Measurements from ENCODE around the gene TRMU. TPM values are rescaled to one million over a fixed set of nuclear protein-coding genes. Genes with fewer than 3 reads are reported as not detected.

TRMU gene
- total and polyA plus RNA-seq, 4 experiments from 2014 or later, result 14.5 to 93.0 (median 48.6) TPM

DNA sequence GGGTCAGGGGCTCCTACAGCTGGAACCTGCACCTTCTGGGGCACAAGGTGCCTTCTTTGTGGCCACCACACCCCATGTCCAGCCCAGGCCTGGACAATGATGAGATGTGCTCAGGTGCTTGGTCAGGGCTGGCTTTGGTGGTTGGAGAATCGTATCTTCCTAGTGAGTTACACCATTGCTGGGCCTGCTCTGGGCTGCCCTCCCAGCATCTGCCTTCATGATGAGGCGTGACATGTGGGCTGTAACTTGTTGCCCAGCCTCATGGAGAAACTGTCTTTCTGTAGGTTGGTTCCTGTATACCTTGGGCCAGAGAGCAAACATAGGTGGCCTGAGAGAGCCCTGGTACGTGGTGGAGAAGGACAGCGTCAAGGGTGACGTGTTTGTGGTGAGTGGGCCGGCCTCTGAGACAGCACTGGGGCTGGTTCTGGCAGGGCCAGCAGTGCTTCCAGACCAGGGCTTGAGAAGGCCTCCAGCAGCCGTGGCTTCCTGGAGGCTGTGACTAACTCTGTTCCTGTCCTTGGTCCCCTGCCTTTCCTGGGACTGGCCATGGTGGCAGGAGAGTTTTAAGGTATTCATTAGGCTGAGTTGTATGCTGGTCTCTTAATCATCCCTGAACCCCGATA lies 18.1 kb downstream of the TRMU start:
- CTCF ChIA-PET (ENCODE audit: partially characterized antibody), result no interaction called here
- no peak overlapping the region for H3K27ac ChIP-seq (ENCODE audit: low read depth, low read length)
- DNase-seq, result no peak
- peaks cover 0 to 4% (median 1%) of the 10 kb centered on the region in 4 donors for H3K4me1 Mint-ChIP-seq
- no peaks in the 10 kb centered on the region for H3K9me3 Mint-ChIP-seq
- no peaks in the 10 kb centered on the region for H3K4me1 ChIP-seq (ENCODE audit: insufficient read depth, low read length)
- no peaks in the 10 kb centered on the region for H3K27me3 ChIP-seq (ENCODE audit: insufficient read depth, low read length)
- no peak overlapping the region for H3K4me3 Mint-ChIP-seq
- H3K27ac Mint-ChIP-seq, result peak overlapping the region in 1 of 7 donors; percentile 56
- intact Hi-C loops (cut with micrococcal nuclease), result no loop called here
- no peaks in the 10 kb centered on the region for H3K27me3 Mint-ChIP-seq
- H3K36me3 Mint-ChIP-seq, result peaks cover 28 to 63% of the 10 kb centered on the region in 2 donors
- H3K4me3 ChIP-seq (ENCODE audit: low read length in 2 of 2), result no peak overlapping the region
- POLR2A ChIA-PET (ENCODE audit: partially characterized antibody), result interaction anchor here (0.8 kb wide), 1 partner anchor 188 kb away, joined by 3 read pairs; no protein-coding TSS in a partner anchor
- H3K36me3 ChIP-seq (ENCODE audit: insufficient read depth, low read length), result peaks cover 60% of the 10 kb centered on the region
- no peaks in the 10 kb centered on the region for H3K9me3 ChIP-seq (ENCODE audit: control insufficient read depth in 1 of 2, low read length in 2 of 2)

DNA sequence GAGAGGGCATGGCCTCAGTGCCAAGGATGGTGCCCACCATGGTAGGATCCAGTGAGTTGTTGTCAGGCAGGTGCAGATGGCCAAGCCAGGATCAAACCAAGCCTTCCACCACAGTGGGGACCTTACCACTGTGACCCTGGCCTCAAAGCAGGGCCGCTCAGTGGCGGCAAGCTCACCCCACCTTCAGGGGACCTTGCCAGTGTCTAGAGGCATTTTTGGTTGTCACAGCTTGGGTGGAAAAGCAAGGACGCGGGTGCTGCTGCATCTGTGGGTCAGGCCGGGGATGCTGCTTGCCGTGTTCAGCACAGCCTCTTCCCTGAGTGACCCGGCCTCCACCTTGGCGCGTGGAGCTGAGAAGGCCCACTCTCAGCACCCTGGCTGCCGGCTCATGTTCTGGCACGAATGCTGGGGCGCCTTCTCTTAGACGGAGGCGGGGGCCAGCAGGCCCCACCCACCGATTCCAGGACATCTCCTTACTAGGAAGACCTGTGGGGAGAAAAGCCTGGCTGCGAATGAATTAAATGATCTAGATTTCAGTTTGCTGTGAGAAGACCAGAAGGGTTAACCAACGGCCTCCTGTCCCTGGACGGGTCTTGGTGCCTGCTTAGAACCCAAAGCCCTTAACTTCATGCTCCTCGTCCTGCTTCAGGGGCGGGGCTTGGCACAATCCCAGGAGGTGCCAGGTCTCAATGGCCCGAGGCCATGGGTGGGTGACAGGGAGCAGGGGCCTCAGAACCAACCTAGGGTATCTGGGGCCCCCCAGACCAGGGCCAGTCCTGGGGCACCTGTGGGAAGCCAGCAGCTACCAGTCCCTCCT lies 18.9 kb downstream of the TRMU start:
- H3K4me1 Mint-ChIP-seq, result peaks cover 0 to 4% (median 1%) of the 10 kb centered on the region in 4 donors
- no peak overlapping the region for H3K4me3 ChIP-seq (ENCODE audit: low read length in 2 of 2)
- no peak overlapping the region for H3K4me3 Mint-ChIP-seq
- intact Hi-C loops (cut with micrococcal nuclease), result no loop called here
- H3K27ac Mint-ChIP-seq, result no peak overlapping the region
- no peaks in the 10 kb centered on the region for H3K9me3 ChIP-seq (ENCODE audit: control insufficient read depth in 1 of 2, low read length in 2 of 2)
- peaks cover 23 to 61% of the 10 kb centered on the region in 2 donors for H3K36me3 Mint-ChIP-seq
- no peaks in the 10 kb centered on the region for H3K27me3 Mint-ChIP-seq
- H3K27me3 ChIP-seq (ENCODE audit: insufficient read depth, low read length), result no peaks in the 10 kb centered on the region
- no peak for DNase-seq
- peaks cover 56% of the 10 kb centered on the region for H3K36me3 ChIP-seq (ENCODE audit: insufficient read depth, low read length)
- no peaks in the 10 kb centered on the region for H3K9me3 Mint-ChIP-seq
- CTCF ChIA-PET (ENCODE audit: partially characterized antibody), result no interaction called here
- no peak overlapping the region for H3K27ac ChIP-seq (ENCODE audit: low read depth, low read length)
- H3K4me1 ChIP-seq (ENCODE audit: insufficient read depth, low read length), result no peaks in the 10 kb centered on the region
- POLR2A ChIA-PET (ENCODE audit: partially characterized antibody), result interaction anchor here (0.8 kb wide), 1 partner anchor 187 kb away, joined by 3 read pairs; no protein-coding TSS in a partner anchor

GRCh38 chr22:46354993-46355305 lies 19.4 kb downstream of the TRMU start:
- intact Hi-C loops (cut with micrococcal nuclease), result no loop called here
- ChIA-PET POLR2A (ENCODE audit: partially characterized antibody) (no interaction called here), CTCF (ENCODE audit: partially characterized antibody) (interaction anchor here (1.6 kb wide), 1 partner anchor 187 kb away, joined by 4 read pairs; no protein-coding TSS in a partner anchor)
- H3K27ac Mint-ChIP-seq, result peak overlapping the region in 1 of 7 donors; percentile 22
- Histone ChIP-seq H3K36me3 (ENCODE audit: insufficient read depth, low read length) (peaks cover 51% of the 10 kb centered on the region), H3K27me3 (ENCODE audit: insufficient read depth, low read length) (no peaks in the 10 kb centered on the region), H3K27ac (ENCODE audit: low read depth, low read length) (no peak overlapping the region), H3K4me1 (ENCODE audit: insufficient read depth, low read length) (no peaks in the 10 kb centered on the region), H3K4me3 (ENCODE audit: low read length in 2 of 2) (no peak overlapping the region), H3K9me3 (ENCODE audit: control insufficient read depth in 1 of 2, low read length in 2 of 2) (no peaks in the 10 kb centered on the region)
- H3K4me1 Mint-ChIP-seq, result peaks cover 0 to 4% (median under 1%) of the 10 kb centered on the region in 4 donors
- no peak for DNase-seq
- no peaks in the 10 kb centered on the region for H3K9me3 Mint-ChIP-seq
- peaks cover 17 to 56% of the 10 kb centered on the region in 2 donors for H3K36me3 Mint-ChIP-seq
- H3K27me3 Mint-ChIP-seq, result no peaks in the 10 kb centered on the region
- no peak overlapping the region for H3K4me3 Mint-ChIP-seq

DNA sequence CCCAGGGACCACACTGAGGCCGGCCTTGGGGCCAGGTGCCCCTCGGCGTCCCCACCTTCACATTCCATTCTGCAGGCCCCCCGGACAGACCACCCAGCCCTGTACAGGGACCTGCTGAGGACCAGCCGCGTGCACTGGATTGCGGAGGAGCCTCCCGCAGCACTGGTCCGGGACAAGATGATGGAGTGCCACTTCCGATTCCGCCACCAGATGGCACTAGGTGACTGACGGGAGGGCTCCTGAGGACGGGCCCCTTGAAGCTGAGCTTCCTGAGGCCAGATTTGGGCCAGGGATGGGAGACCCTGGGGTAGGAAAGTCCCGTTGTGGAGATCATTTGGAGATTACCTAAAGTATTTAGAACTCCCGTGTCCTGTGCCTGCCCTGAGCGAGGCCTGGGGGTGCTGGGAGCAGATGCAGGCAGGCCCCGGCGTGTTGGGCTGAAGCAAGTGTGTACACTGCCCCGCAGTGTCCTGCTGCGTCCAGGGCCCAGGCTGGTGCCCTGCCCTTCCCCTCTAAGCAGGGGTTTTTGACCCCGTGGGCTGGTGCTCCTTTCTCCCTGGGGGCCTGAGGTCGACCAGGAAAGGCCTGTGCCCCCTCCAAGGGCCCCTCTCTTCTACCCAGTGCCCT lies 20.0 kb downstream of the TRMU start:
- POLR2A ChIA-PET (ENCODE audit: partially characterized antibody), result no interaction called here
- Histone ChIP-seq H3K4me3 (ENCODE audit: low read length in 2 of 2) (no peak overlapping the region), H3K36me3 (ENCODE audit: insufficient read depth, low read length) (peaks cover 46% of the 10 kb centered on the region), H3K4me1 (ENCODE audit: insufficient read depth, low read length) (no peaks in the 10 kb centered on the region), H3K9me3 (ENCODE audit: control insufficient read depth in 1 of 2, low read length in 2 of 2) (no peaks in the 10 kb centered on the region), H3K27me3 (ENCODE audit: insufficient read depth, low read length) (no peaks in the 10 kb centered on the region), H3K27ac (ENCODE audit: low read depth, low read length) (no peak overlapping the region)
- peak in 3 of 5 donors; percentile 31 to 55 (median 41) for DNase-seq
- Mint-ChIP-seq H3K4me3 (no peak overlapping the region), H3K36me3 (peaks cover 15 to 50% of the 10 kb centered on the region in 2 donors), H3K4me1 (peaks cover 0 to 4% (median under 1%) of the 10 kb centered on the region in 4 donors), H3K27ac (peak overlapping the region in 2 of 7 donors; percentile 22 to 79), H3K27me3 (no peaks in the 10 kb centered on the region), H3K9me3 (peaks cover 0 to 2% (median 0%) of the 10 kb centered on the region in 8 donors)
- intact Hi-C loops (cut with micrococcal nuclease), result no loop called here
- CTCF ChIA-PET (ENCODE audit: partially characterized antibody), result interaction anchor here (1.0 to 1.6 kb wide), 2 partner anchors 186 to 191 kb away, joined by 3 to 4 read pairs; no protein-coding TSS in a partner anchor

DNA sequence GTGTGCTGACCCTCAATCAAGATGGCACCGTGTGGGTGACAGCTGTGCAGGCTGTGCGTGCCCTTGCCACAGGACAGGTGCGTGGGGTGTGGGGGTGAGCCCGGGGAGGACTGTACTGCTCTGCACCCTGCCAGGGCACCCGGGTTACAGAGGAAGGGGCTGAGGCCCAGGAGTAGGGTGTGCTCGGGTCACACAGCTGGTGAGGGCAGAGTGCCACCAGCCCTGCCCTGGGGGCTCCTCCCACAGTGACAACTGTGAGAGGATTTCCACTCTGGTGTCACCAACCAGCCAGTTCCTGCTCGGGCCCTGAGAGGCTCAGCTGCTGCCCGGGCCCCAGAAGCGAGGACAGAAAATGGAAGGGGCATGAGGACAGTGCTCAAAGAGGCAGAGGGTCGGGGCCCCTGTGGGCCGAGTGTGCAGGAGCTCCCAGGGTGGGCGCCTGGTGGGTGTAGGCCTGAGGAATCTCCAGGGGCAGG lies 20.5 kb downstream of the TRMU start:
- Histone ChIP-seq H3K27ac (ENCODE audit: low read depth, low read length) (no peak overlapping the region), H3K27me3 (ENCODE audit: insufficient read depth, low read length) (no peaks in the 10 kb centered on the region), H3K9me3 (ENCODE audit: control insufficient read depth in 1 of 2, low read length in 2 of 2) (no peaks in the 10 kb centered on the region), H3K36me3 (ENCODE audit: insufficient read depth, low read length) (peaks cover 40% of the 10 kb centered on the region), H3K4me1 (ENCODE audit: insufficient read depth, low read length) (no peaks in the 10 kb centered on the region), H3K4me3 (ENCODE audit: low read length in 2 of 2) (no peak overlapping the region)
- Mint-ChIP-seq H3K9me3 (peaks cover 0 to 5% (median 0%) of the 10 kb centered on the region in 8 donors), H3K36me3 (peaks cover 10 to 45% of the 10 kb centered on the region in 2 donors), H3K4me3 (no peak overlapping the region), H3K4me1 (peaks cover 0 to 4% (median under 1%) of the 10 kb centered on the region in 4 donors), H3K27me3 (no peaks in the 10 kb centered on the region), H3K27ac (no peak overlapping the region)
- POLR2A ChIA-PET (ENCODE audit: partially characterized antibody), result interaction anchor here (1.2 kb wide), 1 partner anchor 10 kb away, joined by 3 read pairs; no protein-coding TSS in a partner anchor
- CTCF ChIA-PET (ENCODE audit: partially characterized antibody), result interaction anchor here (1.0 to 1.6 kb wide), 2 partner anchors 186 to 191 kb away, joined by 3 to 4 read pairs; no protein-coding TSS in a partner anchor
- no peak for DNase-seq
- intact Hi-C loops (cut with micrococcal nuclease), result no loop called here

DNA sequence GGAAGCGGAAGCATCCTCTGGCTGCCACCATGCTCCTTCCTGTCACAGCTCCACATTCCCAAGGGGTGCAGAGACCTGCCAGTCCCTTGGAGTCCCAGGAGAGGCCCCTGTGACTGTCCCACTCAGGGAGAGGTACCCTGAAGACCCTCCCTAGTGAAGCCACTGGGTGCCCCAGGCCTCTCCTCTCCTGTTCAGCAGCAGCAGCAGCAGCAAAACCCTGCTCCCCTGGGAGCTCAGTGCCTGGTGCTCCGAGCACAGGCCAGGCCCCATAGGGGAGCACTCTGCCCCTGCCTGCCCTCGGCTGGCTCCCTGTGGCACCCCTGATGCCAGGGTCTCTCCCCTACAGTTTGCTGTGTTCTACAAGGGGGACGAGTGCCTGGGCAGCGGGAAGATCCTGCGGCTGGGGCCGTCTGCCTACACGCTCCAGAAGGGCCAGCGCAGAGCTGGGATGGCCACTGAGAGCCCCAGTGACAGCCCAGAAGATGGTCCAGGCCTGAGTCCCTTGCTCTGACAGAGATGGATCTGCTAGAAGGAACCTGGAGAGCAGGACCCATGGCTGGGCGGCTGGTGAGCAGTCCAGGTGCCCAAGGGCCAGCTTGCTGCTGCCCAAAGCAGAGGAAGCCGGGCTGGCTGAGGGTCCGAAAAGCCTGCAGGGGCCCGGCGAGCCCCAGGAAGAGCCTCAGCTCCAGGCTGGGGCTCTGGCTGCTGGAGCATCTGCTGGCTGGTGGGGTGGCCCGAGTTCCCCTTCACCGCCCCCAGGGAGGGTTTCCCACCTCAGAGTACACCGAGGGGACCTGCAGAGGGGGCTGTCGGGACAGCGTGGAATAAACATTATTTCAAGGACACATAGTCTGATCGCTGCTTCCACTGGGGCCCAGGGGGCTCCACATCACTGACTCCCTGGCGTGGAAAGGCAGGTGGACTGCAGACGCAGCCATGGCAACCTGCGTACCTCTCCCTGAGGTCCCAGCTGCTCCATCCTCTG lies 21.3 kb downstream of the TRMU start:
- peaks cover 33% of the 10 kb centered on the region for H3K36me3 ChIP-seq (ENCODE audit: insufficient read depth, low read length)
- CTCF ChIA-PET (ENCODE audit: partially characterized antibody), result interaction anchor here (1.0 to 1.6 kb wide), 3 partner anchors 11 to 190 kb away, joined by 3 to 5 read pairs (median 4); no protein-coding TSS in a partner anchor
- H3K4me1 ChIP-seq (ENCODE audit: insufficient read depth, low read length), result no peaks in the 10 kb centered on the region
- DNase-seq, result no peak
- intact Hi-C loops (cut with micrococcal nuclease), result no loop called here
- Mint-ChIP-seq H3K4me1 (peaks cover 0 to 4% (median 1%) of the 10 kb centered on the region in 4 donors), H3K36me3 (peaks cover 10 to 38% of the 10 kb centered on the region in 2 donors), H3K27ac (no peak overlapping the region), H3K27me3 (no peaks in the 10 kb centered on the region), H3K4me3 (no peak overlapping the region), H3K9me3 (peaks cover 0 to 8% (median 0%) of the 10 kb centered on the region in 8 donors)
- H3K27me3 ChIP-seq (ENCODE audit: insufficient read depth, low read length), result no peaks in the 10 kb centered on the region
- H3K4me3 ChIP-seq (ENCODE audit: low read length in 2 of 2), result no peak overlapping the region
- H3K9me3 ChIP-seq (ENCODE audit: control insufficient read depth in 1 of 2, low read length in 2 of 2), result no peaks in the 10 kb centered on the region
- POLR2A ChIA-PET (ENCODE audit: partially characterized antibody), result interaction anchor here (1.2 kb wide), 1 partner anchor 10 kb away, joined by 3 read pairs; no protein-coding TSS in a partner anchor
- H3K27ac ChIP-seq (ENCODE audit: low read depth, low read length), result no peak overlapping the region

Data from CD4-positive, alpha-beta memory T cell (primary cell).